H1 (cell line): Measurements from ENCODE around the gene NOP9. TPM values are rescaled to one million over a fixed set of nuclear protein-coding genes. Genes with fewer than 3 reads are reported as not detected.

Source experiments
- CBX8 ChIP-seq: fragments of 300-800, 300-1000 bp; sonication (generic); IDR thresholded peaks from 2 replicates; pipeline ENCODE4 v1.7.1; 2016; ENCODE audit warnings: low read depth, low read length, borderline replicate concordance
- RAD21 ChIP-seq, 2 experiments: IDR thresholded peaks in 1 of 2; conservative IDR thresholded peaks in 1 of 2; 2 replicates each; pipeline ENCODE4 v1.6.1; 2011; ENCODE audit warnings: low read depth in 2 of 2, low read length in 2 of 2, improper control_type of control experiment in 1 of 2, inconsistent platforms in 1 of 2, mild to moderate bottlenecking in 1 of 2, moderate library complexity in 1 of 2
- YY1 ChIP-seq: IDR thresholded peaks from 2 replicates; pipeline ENCODE4 v1.6.1; 2011; ENCODE audit warnings: low read depth, mild to moderate bottlenecking, low read length
- polyA plus RNA-seq, 7 experiments: library from polyadenylated mRNA; depleted of rRNA in 3 of 7; stranded (reverse) in 5 of 7; unstranded in 2 of 7; fragments of >200 nt in 5 of 7; fragments of 200-250 nt in 2 of 7; gene quantifications; 1 replicate in 5 of 7; 2 replicates in 1 of 7; 4 replicates in 1 of 7; pipeline versions ENCODE4 v1.2.1 to v1.2.3, GENCODE V29; 2011 to 2013; ENCODE audit warnings: missing spikeins in 2 of 7, mixed read lengths in 2 of 7
- total RNA-seq: library from RNA; stranded (reverse); fragmentation: NEBNext Ultra II Directional; extraction: Animal tissue kit (Norgen Biotek cat#: 25700); gene quantifications from 2 replicates; pipeline ENCODE4 v1.2.1, GENCODE V29; 2021

The NOP9 gene
- total and polyA plus RNA-seq, 2 of the 8 experiments (the other 6 are each of a cell fraction or from before 2014, with no cell fraction given): 17.8 to 34.8 TPM

DNA sequence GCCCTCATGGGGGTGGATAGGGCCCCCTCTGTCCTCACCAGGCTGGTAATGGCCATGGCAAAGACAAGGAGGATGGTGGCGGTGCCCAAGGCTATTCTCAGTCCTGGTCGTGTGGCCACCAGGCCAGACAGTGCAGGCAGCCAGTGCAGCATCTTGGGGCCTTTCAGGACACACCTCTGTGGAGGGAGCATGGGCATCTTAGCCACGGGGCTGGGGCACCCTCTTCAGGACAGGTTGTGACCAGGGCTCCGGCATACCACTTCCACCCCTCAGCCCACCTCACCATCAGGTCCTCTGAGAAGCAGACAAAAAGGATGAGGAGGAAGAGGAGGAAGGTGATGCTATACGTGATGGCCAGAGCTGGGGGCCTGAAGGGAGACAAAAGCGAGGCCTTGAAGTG is 24.4 kb downstream of the NOP9 start (continued):
- TF ChIP-seq RAD21 (IDR thresholded peaks at IDR 0.05 in 1 of 2, conservative IDR thresholded peaks at IDR 0.05 in 1 of 2; ENCODE audit: low read depth in 2 of 2, low read length in 2 of 2) (no peak), YY1 (no peak), CBX8 (no peak)
- TF ChIP-seq, all 59 proteins: peak for 0
